GM18870 (cell line): ENCODE data around the gene FAM181A.

Experiments used
- ATAC-seq: cut with Tn5 transposase; IDR thresholded peaks from one replicate; pipeline ENCODE4 v1.9.1; 2021; ENCODE audit warnings: moderate library complexity; ENCODE audit not compliant: unreplicated experiment

FAM181A gene

GRCh38 chr14:93903342-93904184 lies 23.6 kb upstream of the FAM181A start:
- ATAC-seq = no peak

DNA sequence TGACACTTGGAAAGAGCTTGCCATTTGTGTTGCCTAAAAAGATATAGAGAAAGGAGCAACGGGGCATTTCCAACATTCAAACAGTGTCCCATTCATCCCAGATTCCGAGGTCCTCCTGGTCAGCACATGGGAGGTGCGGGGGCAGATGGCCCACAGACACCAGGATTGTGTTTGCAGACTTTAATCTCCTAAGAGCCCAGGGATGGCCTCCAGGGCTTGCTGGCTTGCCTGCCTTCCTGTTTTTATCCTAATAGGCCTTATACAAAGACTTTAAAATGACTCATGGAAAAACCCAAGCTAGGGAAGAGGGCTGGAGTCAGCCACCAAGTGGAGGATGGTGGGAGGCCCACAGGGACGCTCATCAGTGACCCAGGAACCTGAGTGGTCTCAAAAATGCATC lies 21.5 kb upstream of the FAM181A start:
- ATAC-seq = no peak

GRCh38 chr14:93906341-93907329 lies 20.5 kb upstream of the FAM181A start:
- ATAC-seq = no peak

DNA sequence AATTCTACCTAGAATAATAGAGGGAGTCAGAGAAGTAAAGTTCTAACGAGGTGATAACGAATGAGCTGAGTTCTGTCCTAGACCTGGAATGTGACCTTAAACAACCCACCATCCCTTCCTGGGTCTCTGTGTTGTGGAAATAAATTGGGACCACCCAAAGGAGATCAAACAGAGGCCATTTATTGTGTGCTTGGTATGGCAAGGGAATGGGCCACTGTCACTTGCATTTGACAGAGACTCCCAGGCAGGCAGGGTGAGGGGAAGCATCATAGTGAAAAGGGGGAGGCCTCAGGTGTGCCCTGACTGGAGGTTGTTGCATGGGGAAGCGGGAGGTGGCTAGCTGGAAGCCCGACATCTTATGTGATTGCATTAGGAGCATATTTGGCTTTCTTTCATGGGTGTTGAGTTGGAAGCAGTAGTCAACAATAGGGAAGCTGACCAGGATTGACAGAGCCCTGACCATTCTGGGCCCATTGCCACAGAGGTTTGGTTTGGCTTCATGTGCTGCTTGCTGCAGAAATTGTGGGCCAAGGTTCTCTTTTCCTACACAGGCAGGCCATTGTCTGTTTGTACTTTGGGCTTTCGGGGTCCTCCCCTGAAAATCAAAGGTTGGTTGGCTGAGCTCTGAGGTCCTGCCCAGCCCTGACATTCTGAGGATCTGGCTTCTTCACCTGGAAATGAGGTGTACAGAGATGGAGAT lies 17.6 kb upstream of the FAM181A start:
- ATAC-seq = no peak

GRCh38 chr14:93911975-93912615 lies 15.0 kb upstream of the FAM181A start:
- no peak for ATAC-seq

GRCh38 chr14:93912782-93913181 lies 14.4 kb upstream of the FAM181A start:
- no peak for ATAC-seq

GRCh38 chr14:93914278-93914677 lies 12.9 kb upstream of the FAM181A start:
- ATAC-seq = no peak

GRCh38 chr14:93915070-93915705 lies 12.0 kb upstream of the FAM181A start:
- ATAC-seq = no peak

DNA sequence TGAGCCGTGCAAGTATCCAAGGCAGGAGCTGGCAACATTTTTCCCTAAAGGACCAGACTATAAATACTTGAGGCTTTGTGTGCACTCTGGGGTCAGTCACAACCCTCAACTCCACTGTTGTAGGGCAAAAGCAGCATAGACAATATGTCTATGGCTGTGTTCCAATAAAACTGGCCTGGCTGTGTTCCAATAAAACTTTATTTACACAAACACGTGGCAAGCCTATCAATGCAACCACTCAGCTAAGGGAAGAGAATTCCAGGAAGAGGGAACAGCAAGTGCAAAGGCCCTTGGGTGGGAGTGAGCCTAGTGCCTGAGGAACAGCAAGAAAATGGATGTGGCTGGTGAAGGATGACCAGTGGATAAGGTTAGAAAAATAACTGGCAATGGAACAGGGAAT lies 11.3 kb upstream of the FAM181A start:
- ATAC-seq = no peak

DNA sequence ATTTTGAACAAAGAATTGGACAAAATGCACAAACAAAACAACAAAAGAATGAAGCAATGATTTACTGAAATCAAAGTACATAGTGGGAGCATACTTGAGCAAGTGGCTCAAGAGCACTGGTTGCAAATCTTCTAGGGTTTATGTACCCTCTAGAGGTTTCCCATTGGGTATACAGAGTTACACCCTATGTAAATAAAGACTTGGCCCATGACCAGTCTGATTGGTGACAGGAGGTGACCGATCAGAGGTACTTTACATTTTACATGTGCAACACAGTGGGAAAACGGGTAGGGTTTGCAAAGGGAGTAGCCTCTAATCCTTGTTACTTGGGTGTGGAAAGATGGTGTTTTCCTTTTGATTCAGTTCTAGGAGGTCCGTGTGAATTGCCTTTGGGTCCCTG lies 10.6 kb upstream of the FAM181A start:
- no peak for ATAC-seq

- ATAC-seq = no peak
Measured at GRCh38 chr14:93917141-93917540, 10.0 kb upstream of the FAM181A start.

DNA sequence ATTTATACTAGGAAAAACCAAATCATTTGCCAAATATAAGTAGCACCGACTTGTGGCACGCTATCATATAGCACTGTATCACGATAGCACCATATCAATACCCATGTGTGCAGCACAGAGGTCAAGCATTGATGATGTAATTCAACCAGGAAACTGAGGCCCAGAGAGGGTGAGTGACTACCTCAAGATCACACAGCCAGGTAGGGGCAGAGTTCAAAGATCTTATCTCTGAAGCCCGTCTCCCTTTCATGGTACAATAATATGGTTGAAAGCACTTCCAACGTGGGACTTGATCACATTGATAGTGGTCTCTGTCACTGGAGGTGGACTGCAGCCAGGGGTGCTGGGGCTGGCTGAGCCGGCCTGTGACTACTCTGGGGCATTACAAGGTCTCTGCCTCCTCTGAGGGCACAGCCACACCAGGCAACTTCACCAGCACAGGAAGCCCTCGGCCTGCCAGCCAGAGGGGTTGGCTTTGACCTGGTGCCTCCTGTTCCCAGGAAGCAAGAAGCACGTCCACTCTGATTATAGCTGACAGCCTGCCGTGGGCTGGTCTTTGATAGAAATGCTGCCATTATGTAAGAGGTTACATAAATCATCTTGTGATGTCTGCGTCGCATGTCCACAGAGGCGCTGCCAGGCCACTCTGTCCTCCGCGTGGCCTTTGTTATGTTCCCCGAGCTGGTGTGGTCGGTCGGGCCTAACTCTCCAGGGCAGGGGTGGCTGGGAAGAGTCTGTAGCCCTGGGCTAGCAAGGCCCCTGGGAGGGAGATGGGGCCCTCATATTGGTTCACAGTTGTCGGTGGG lies 5.9 kb upstream of the FAM181A start:
- no peak for ATAC-seq

GRCh38 chr14:93923626-93924025 lies 3.5 kb upstream of the FAM181A start:
- no peak for ATAC-seq

DNA sequence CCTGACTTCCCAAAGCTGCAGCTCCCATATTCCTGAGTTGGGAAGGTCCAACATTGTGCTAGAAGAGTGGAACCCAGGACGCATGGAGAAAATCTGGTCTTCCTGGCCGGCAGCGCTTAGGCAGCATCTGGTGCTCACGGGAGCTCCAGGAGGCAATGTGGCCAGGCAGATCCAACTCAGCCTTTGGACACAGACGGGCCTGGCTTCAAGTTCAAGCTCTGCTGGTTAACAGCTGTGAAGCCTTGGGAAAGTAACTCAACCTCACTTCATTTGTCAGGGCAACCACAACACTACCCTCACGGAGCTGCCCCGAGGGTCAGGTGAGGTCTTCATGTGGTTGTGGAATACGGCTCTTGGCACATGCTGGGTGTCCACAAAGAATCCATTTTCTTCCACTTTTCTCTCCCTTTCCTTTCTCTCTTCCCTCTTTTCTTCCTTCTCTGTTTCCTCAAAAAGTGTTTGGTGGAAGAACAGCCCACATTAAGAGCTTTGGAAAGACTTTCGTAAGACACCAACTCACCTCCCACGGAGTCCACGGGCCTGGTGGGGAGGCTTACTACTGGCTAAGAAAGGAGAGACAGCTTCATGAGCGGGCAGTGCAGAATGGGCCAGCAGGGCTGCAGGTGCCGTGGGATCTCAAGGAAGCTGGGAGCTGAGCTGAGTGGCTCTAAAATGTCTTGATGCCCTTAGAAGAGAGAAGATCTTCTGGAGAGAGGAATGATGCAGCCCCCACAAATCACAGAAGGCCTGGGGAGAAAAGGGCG lies 2.4 kb upstream of the FAM181A start:
- ATAC-seq = no peak

GRCh38 chr14:93925374-93925895 lies 1.7 kb upstream of the FAM181A start:
- no peak for ATAC-seq

DNA sequence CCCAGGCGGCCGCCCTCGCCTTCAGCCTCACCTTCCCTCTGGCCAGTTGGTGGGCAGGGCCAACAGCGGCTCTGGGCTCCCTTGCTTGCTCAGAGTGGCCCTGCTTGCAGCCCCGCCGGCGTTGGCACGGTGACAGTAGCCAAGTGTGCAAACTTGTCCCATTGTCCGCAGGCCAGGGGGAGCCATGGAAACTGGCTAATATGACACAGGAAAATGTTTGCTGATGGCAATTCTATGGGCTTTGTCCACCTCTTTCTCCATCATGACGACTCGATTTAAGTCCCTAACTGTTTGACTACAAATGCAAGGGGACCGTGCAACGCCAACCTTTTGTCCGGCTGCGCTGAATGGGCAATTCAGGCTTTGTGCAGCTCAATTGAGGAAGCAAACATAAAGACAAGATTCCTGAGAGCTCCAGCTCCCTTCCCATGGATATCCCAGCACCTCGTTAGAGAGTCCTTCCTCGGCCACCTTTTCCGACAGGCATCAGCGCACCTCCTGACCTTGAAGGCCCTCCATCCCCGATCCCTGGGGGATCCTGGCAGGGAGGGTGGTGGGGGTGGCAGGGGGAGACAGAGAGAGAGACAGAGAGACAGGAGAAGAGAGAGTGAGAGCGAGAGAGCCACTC lies 785 bp upstream of the FAM181A start:
- ATAC-seq = no peak

DNA sequence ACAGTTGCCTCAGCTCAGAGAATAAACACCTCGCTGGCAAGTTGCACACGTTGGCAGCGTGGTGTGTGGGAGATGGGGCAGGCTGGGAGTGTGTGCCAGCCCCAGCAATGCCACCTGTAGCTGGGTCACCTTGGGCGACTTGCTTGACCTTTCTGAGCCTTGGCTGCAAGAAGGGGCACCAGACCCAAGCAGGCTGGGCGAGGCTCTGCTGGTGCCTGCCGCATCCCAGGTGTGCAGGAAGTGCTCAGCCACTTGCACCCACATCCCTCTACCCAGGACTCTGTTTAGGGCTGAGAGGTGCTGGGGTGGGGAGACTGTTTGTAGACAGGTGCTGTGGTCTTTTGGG lies 629 bp downstream of the FAM181A start:
- no peak for ATAC-seq
